AG10803 (cell line): Measurements from ENCODE around the gene ZSCAN18.

Experiments used
- DNase-seq: peaks from one replicate; pipeline ENCODE4 v3.0.0; 2010; ENCODE audit warnings: low read depth
- H3K4me3 ChIP-seq: 2 replicates; pipeline ENCODE4 v1.5.1; 2011; ENCODE audit warnings: mild to moderate bottlenecking, low read length, control low read depth
- CTCF ChIP-seq: conservative IDR thresholded peaks from 2 replicates; pipeline ENCODE4 v1.5.1; 2011; ENCODE audit warnings: mild to moderate bottlenecking, low read length, control low read depth, inconsistent platforms

ZSCAN18 gene

GRCh38 chr19:58085348-58085875 is 12.6 kb downstream of the ZSCAN18 start:
- H3K4me3 ChIP-seq: no peak overlapping the region

DNA sequence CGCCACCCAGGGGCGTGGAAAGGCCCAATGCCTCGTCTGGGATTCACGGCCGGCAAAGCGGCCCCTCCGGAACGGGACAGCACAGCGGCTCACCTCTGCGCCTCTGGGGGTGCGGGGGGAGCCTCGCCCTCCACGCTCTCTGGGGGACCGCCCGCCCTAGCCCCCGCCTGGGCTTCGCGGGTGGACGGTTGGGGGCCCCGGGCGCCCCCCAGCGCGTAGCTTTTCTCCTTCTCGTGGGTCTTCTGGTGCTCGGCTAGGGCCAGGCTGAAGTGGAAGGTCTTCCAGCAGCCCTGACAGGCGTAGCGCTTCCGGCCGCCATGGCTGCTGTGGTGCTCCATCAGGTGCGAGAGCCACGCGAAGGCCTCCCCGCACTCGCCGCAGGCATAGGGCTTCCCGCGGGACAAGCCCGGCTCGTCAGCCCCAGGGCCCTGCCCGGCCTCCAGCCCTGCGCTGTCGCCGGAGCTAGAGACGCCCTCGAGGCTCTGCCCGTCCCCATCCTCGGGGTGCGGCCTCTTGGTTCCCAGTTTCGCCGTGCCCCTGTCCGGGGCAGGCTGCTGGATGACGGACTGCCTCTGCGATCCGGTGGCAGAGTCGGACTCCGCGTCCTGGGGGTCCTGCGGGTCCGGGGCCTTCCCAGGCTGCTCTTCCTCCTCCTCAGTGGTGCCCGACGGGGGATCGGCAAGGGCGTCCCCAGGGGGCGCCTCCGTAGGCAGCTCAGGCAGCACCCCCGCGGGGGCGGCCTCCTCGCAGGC is 13.3 kb downstream of the ZSCAN18 start:
- DNase-seq: no peak
- H3K4me3 ChIP-seq: no peak overlapping the region
- no peak for TF ChIP-seq CTCF

More at GRCh38 chr19:58085348-58085875, 12.6 kb downstream of the ZSCAN18 start:
- DNase-seq: no peak
- no peak for TF ChIP-seq CTCF

DNA sequence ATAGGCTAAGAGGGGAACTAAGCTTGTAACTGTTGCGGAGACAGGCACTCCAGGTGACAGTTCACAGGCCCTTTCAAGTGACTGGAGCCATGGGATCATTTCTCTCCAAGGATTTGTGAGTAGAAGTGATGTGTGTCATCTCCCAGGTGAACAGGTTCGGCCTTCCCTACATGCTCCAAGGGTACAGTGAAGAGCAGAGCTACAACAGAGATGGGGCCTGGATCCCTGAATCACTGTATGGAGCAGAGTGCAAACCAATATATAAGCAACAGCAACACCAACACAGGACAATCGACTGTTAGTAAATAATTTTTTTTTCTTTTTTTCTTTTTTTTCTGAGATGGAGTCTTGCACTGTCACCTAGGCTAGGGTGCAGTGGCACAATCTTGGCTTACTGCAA is 15.0 kb downstream of the ZSCAN18 start:
- TF ChIP-seq CTCF: no peak
- no peak for DNase-seq
- no peak overlapping the region for H3K4me3 ChIP-seq

DNA sequence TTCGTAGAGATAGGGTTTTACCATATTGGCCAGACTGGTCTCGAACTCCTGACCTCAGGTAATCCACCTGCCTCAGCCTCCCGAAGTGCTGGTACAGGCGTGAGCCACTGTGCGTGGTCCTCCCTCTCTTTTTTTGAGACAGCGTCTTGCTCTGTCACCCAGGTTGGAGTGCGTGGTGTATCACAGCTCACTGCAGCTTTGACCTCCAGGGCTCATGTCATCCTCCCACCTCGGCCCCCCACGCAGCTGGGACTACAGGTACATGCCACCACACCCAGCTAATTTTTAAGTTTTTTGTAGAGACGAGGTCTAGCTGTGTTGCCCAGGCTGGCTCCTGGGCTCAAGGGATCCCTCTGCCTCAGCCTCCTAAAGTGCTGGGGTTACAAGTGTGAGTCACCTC is 18.2 kb downstream of the ZSCAN18 start:
- H3K4me3 ChIP-seq: no peak overlapping the region
- no peak for TF ChIP-seq CTCF

GRCh38 chr19:58067240-58067912 is 30.7 kb downstream of the ZSCAN18 start:
- no peak for TF ChIP-seq CTCF
- no peak overlapping the region for H3K4me3 ChIP-seq

More for the DNA sequence above, 18.2 kb downstream of the ZSCAN18 start:
- DNase-seq: no peak

DNA sequence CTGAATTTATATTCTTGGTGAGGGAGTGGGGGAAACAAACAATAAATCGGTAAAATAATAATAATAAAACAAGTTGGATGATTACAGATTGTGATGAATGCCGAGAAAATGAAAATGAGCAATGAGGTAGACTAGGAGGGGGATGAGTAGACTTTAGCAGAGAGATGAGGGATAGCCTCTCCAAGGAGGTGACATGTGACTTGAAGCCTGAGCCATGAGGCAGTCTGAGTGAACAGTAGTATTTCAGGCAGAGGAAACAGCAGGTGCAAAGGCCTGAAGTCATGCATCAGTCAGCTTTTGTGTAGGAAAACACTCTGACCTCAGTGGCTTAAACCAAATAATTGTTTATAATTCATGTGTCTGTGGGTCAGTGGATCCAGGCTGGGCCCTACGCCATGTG is 34.3 kb downstream of the ZSCAN18 start:
- DNase-seq: no peak
- H3K4me3 ChIP-seq: no peak overlapping the region
- no peak for TF ChIP-seq CTCF

More at GRCh38 chr19:58067240-58067912, 30.7 kb downstream of the ZSCAN18 start:
- no peak for DNase-seq
